SK-N-SH (cell line): ENCODE data around the gene AKAP6. TPM values are rescaled to one million over a fixed set of nuclear protein-coding genes. Genes with fewer than 3 reads are reported as not detected.

ENCODE experiments used
- CTCF ChIA-PET: fragments of 300-600, 350-600 bp; formaldehyde crosslinking; extraction: SDS; loops from one replicate; lab custom pipeline; 2021; lab: Yijun Ruan, JAX
- POLR2A ChIA-PET: fragments of 350-600 bp; sonication (Branson Sonifier 250); formaldehyde crosslinking; extraction: SDS; loops from one replicate; lab custom pipeline; 2020; ENCODE audit warnings: antibody characterized with exemption, inconsistent platforms; lab: Yijun Ruan, JAX
- DNase-seq: peaks from one replicate; pipeline ENCODE4 v3.0.0; 2012
- H2AFZ ChIP-seq: fragments of 200-600 bp; sonication (generic); 2 replicates; pipeline ENCODE4 v1.8.1; 2016; ENCODE audit warnings: antibody characterized with exemption, mild to moderate bottlenecking, low read depth
- H3F3A ChIP-seq: fragments of 200-600 bp; sonication (generic); replicated peaks from 2 replicates; pipeline ENCODE3; 2016; ENCODE audit warnings: antibody characterized with exemption, mild to moderate bottlenecking; ENCODE audit not compliant: insufficient read depth
- H3K27ac ChIP-seq, 2 experiments: fragments of 200-500 bp in 1 of 2; fragments of 200-600 bp in 1 of 2; sonication (Bioruptor generic) in 1 of 2; sonication (generic), shearing (Covaris generic) in 1 of 2; 2 replicates each; pipeline versions ENCODE4 v1.5.1 to v1.6.1; 2014 to 2016; ENCODE audit warnings: low read depth in 2 of 2, inconsistent platforms in 1 of 2, low read length in 1 of 2, mild to moderate bottlenecking in 1 of 2, mixed read lengths in 1 of 2
- H3K27me3 ChIP-seq: fragments of 200-600 bp; sonication (generic), shearing (Covaris generic); 2 replicates; pipeline ENCODE4 v1.6.1; 2016; ENCODE audit warnings: mixed run types; ENCODE audit not compliant: insufficient read depth
- H3K36me3 ChIP-seq, 2 experiments: fragments of 200-500 bp in 1 of 2; fragments of 200-600 bp in 1 of 2; sonication (Bioruptor generic) in 1 of 2; sonication (generic) in 1 of 2; replicated peaks in 1 of 2; 2 replicates each; pipeline versions ENCODE3 to v1.5.1; 2014 to 2016; ENCODE audit warnings: low read length in 1 of 2, mild to moderate bottlenecking in 1 of 2; ENCODE audit not compliant: insufficient read depth in 2 of 2, control insufficient read depth in 1 of 2
- H3K4me1 ChIP-seq, 2 experiments: fragments of 200-500 bp in 1 of 2; fragments of 200-600 bp in 1 of 2; sonication (Bioruptor generic) in 1 of 2; sonication (generic), shearing (Covaris generic) in 1 of 2; 2 replicates each; pipeline versions ENCODE4 v1.5.1 to v1.6.1; 2014 to 2016; ENCODE audit warnings: low read depth in 1 of 2, low read length in 1 of 2, mixed run types in 1 of 2; ENCODE audit not compliant: insufficient read depth in 2 of 2, control insufficient read depth in 1 of 2
- H3K4me2 ChIP-seq: fragments of 200-600 bp; sonication (generic), shearing (Covaris generic); 2 replicates; pipeline ENCODE4 v1.6.1; 2017; ENCODE audit warnings: mixed run types
- H3K4me3 ChIP-seq, 2 experiments: fragments of 200-500 bp in 1 of 2; fragments of 200-600 bp in 1 of 2; sonication (Bioruptor generic) in 1 of 2; sonication (generic), shearing (Covaris generic) in 1 of 2; 2 replicates each; pipeline versions ENCODE4 v1.5.1 to v1.8.1; 2014 to 2016; ENCODE audit warnings: low read depth in 2 of 2, inconsistent platforms in 1 of 2, low read length in 1 of 2, mild to moderate bottlenecking in 1 of 2, mixed read lengths in 1 of 2, moderate library complexity in 1 of 2
- H3K79me2 ChIP-seq: fragments of 200-600 bp; sonication (generic); 2 replicates; pipeline ENCODE4 v1.8.1; 2017; ENCODE audit warnings: mild to moderate bottlenecking; ENCODE audit not compliant: insufficient read depth
- H3K9ac ChIP-seq: fragments of 200-600 bp; sonication (generic); 2 replicates; pipeline ENCODE4 v1.6.1; 2017; ENCODE audit warnings: mixed run types
- H3K9me2 ChIP-seq: fragments of 200-600 bp; sonication (generic); 2 replicates; pipeline ENCODE4 v1.6.1; 2017; ENCODE audit warnings: mixed run types
- H3K9me3 ChIP-seq: fragments of 200-600 bp; sonication (generic); 2 replicates; pipeline ENCODE4 v1.6.1; 2017; ENCODE audit warnings: mixed run types, mild to moderate bottlenecking, moderate library complexity
- H4K20me1 ChIP-seq: fragments of 200-600 bp; sonication (generic); 2 replicates; pipeline ENCODE4 v1.6.1; 2017; ENCODE audit warnings: mild to moderate bottlenecking, mixed run types; ENCODE audit not compliant: insufficient read depth
- EZH2phosphoT487 ChIP-seq: fragments of 200-600 bp; sonication (generic); IDR thresholded peaks from 2 replicates; pipeline ENCODE4 v1.6.1; 2017; ENCODE audit warnings: low read depth, mixed run types, mild to moderate bottlenecking, antibody characterized with exemption, moderate library complexity, borderline replicate concordance
- GABPA ChIP-seq: IDR thresholded peaks from 2 replicates; pipeline ENCODE4 v1.4.0; 2012; ENCODE audit warnings: low read depth, mild to moderate bottlenecking
- GATA2 ChIP-seq: sonication (generic); formaldehyde crosslinking; IDR thresholded peaks from 2 replicates; pipeline ENCODE4 v1.5.0; 2020; ENCODE audit warnings: mild to moderate bottlenecking, missing genetic modification reagents
- MAX ChIP-seq: IDR thresholded peaks from 2 replicates; pipeline ENCODE4 v1.4.0; 2012; ENCODE audit warnings: low read depth
- MEF2A ChIP-seq: IDR thresholded peaks from 2 replicates; pipeline ENCODE4 v1.4.0; 2012; ENCODE audit warnings: low read depth, borderline replicate concordance
- MXI1 ChIP-seq: IDR thresholded peaks from 2 replicates; pipeline ENCODE4 v1.6.1; 2012; ENCODE audit warnings: mild to moderate bottlenecking, low read depth, low read length, improper control_type of control experiment
- NFIC ChIP-seq: IDR thresholded peaks from 2 replicates; pipeline ENCODE4 v1.4.0; 2012; ENCODE audit warnings: borderline replicate concordance
- RCOR1 ChIP-seq: fragments of 150-350 bp; IDR thresholded peaks from 2 replicates; pipeline ENCODE4 v1.6.1; 2017; ENCODE audit warnings: antibody characterized with exemption, low read length
- REST ChIP-seq: IDR thresholded peaks from 2 replicates; pipeline ENCODE4 v1.6.1; 2012; ENCODE audit warnings: mild to moderate bottlenecking, low read depth, low read length, moderate library complexity
- RFX5 ChIP-seq: IDR thresholded peaks from 2 replicates; pipeline ENCODE4 v1.6.1; 2012; ENCODE audit warnings: mild to moderate bottlenecking, improper control_type of control experiment, low read length
- SMC3 ChIP-seq: IDR thresholded peaks from 2 replicates; pipeline ENCODE4 v1.6.1; 2012; ENCODE audit warnings: low read depth, low read length, improper control_type of control experiment
- TAF1 ChIP-seq: IDR thresholded peaks from 2 replicates; pipeline ENCODE4 v1.6.1; 2012; ENCODE audit warnings: low read depth, mild to moderate bottlenecking, low read length, moderate library complexity, borderline replicate concordance
- TEAD4 ChIP-seq: IDR thresholded peaks from 2 replicates; pipeline ENCODE4 v1.4.0; 2012; ENCODE audit warnings: mild to moderate bottlenecking, borderline replicate concordance; ENCODE audit not compliant: insufficient read depth
- USF2 ChIP-seq: fragments of 150-350 bp; IDR thresholded peaks from 2 replicates; pipeline ENCODE4 v1.6.1; 2017; ENCODE audit warnings: antibody characterized with exemption, low read length, low read depth, borderline replicate concordance
- WGBS: methylation state at CpG from one replicate; pipeline ENCODE4 v1.1.6; 2017; ENCODE audit warnings: low lambda C conversion rate; 5-methylcytosine and 5-hydroxymethylcytosine counted together
- polyA plus RNA-seq, 3 experiments: library from polyadenylated mRNA; depleted of rRNA; stranded (reverse); fragments of >200 nt; gene quantifications; 2 replicates each; pipeline ENCODE4 v1.2.3, GENCODE V29; 2012

AKAP6 gene
- polyA plus RNA-seq, 1 of the 3 experiments (the other 2 are of a cell fraction), result 1.7 TPM

- Histone ChIP-seq H3K9me3 (no peaks in the 10 kb centered on the region), H3K4me2 (no peak overlapping the region), H3K9ac (no peak overlapping the region), H2AFZ (no peak overlapping the region), H3K79me2 (no peaks in the 10 kb centered on the region), H3K27me3 (no peaks in the 10 kb centered on the region), H3K4me1 (peaks cover 8 to 11% of the 10 kb centered on the region in 2 experiments), H3K9me2 (no peaks in the 10 kb centered on the region), H3K36me3 (no peaks in the 10 kb centered on the region)
- CTCF ChIA-PET, result interaction anchor here (0.6 kb wide), 1 partner anchor 32 kb away, joined by 3 read pairs; no protein-coding TSS in a partner anchor
- WGBS, result 90% methylated on average over 6 of the region's 6 CpGs
- TF ChIP-seq EZH2phosphoT487 (no peak), MXI1 (no peak), SMC3 (no peak), USF2 (no peak), TEAD4 (no peak), MEF2A (no peak), TAF1 (no peak), REST (no peak), NFIC (no peak), MAX (no peak), GABPA (no peak), RCOR1 (no peak), RFX5 (no peak), GATA2 (CRISPR knock-in tag) (no peak)
- TF ChIP-seq, all 33 proteins: peak for 0
- Histone ChIP-seq H3K27ac (no peak overlapping the region), H4K20me1 (no peaks in the 10 kb centered on the region), H3K4me3 (no peak overlapping the region), H3F3A (peaks cover under 1% of the 10 kb centered on the region)
- DNase-seq, result no peak
- POLR2A ChIA-PET, result no interaction called here
Measured at GRCh38 chr14:32661216-32661615, 332.1 kb downstream of the AKAP6 start.
